Inflammatory macrophage treated with lipopolysaccharide for 1 hour (primary cell): ENCODE measurements around the gene THSD7A.
"Not testable (repeated sequence)": the region's sequence is repeated elsewhere in the genome, so short reads cannot be mapped to it uniquely, and the experiment has no call there.

Source experiments
- DNase-seq, 2 donors: peaks; one replicate each; pipeline ENCODE4 v3.0.0-alpha.2; 2020 to 2022

Gene THSD7A

GRCh38 chr7:11570922-11571550, 261.0 kb downstream of the THSD7A start:
- DNase-seq = no peak

GRCh38 chr7:11570205-11570604, 261.8 kb downstream of the THSD7A start:
- no peak for DNase-seq

- no peak for DNase-seq
These were observed 264.4 kb downstream of the THSD7A start for GRCh38 chr7:11567571-11567970.

GRCh38 chr7:11557627-11558026, 274.4 kb downstream of the THSD7A start:
- peak; percentile 33 to 73 for DNase-seq

GRCh38 chr7:11552676-11553296, 279.2 kb downstream of the THSD7A start:
- DNase-seq = no peak

- DNase-seq = no peak
These were observed 280.5 kb downstream of the THSD7A start for GRCh38 chr7:11551470-11551869.

- no peak for DNase-seq
These were observed 283.5 kb downstream of the THSD7A start for GRCh38 chr7:11548532-11548931.

GRCh38 chr7:11541330-11541729, 290.7 kb downstream of the THSD7A start:
- no peak for DNase-seq

GRCh38 chr7:11540271-11540761, 291.7 kb downstream of the THSD7A start:
- no peak for DNase-seq

- DNase-seq = peak; percentile 21 to 43
These were observed 292.1 kb downstream of the THSD7A start for GRCh38 chr7:11539853-11540252.

GRCh38 chr7:11538751-11539299, 293.2 kb downstream of the THSD7A start:
- no peak for DNase-seq

GRCh38 chr7:11533229-11533820, 298.7 kb downstream of the THSD7A start:
- DNase-seq = no peak

- no peak for DNase-seq
These were observed 302.6 kb downstream of the THSD7A start for GRCh38 chr7:11529382-11529781.

GRCh38 chr7:11527707-11528106, 304.3 kb downstream of the THSD7A start:
- no peak for DNase-seq

GRCh38 chr7:11524476-11525397, 307.3 kb downstream of the THSD7A start:
- DNase-seq = no peak

GRCh38 chr7:11521964-11522499, 310.0 kb downstream of the THSD7A start:
- DNase-seq = not testable (repeated sequence)

GRCh38 chr7:11517853-11518252, 314.1 kb downstream of the THSD7A start:
- DNase-seq = no peak

GRCh38 chr7:11516328-11516727, 315.7 kb downstream of the THSD7A start:
- no peak for DNase-seq

- no peak for DNase-seq
These were observed 318.5 kb downstream of the THSD7A start for GRCh38 chr7:11513460-11513859.

GRCh38 chr7:11507929-11508328, 324.1 kb downstream of the THSD7A start:
- no peak for DNase-seq

- no peak for DNase-seq
These were observed 325.6 kb downstream of the THSD7A start for GRCh38 chr7:11506417-11506816.

GRCh38 chr7:11505471-11505985, 326.5 kb downstream of the THSD7A start:
- no peak for DNase-seq
